NCI-H2029 treated with DMSO at 0.1 percent for 48 hours (cell line): ENCODE data around the gene TRIM38.
"Not testable (repeated sequence)": the region's sequence is repeated elsewhere in the genome, so short reads cannot be mapped to it uniquely, and the experiment has no call there.

ENCODE experiments used
- DNase-seq: peaks from one replicate; lab custom pipeline; 2025; lab: John Stamatoyannopoulos, UW

TRIM38 gene

GRCh38 chr6:25971187-25971821, 8.7 kb downstream of the TRIM38 start:
- DNase-seq = no peak

GRCh38 chr6:25972128-25972527, 9.5 kb downstream of the TRIM38 start:
- no peak for DNase-seq

- DNase-seq = no peak
Measured at GRCh38 chr6:25972902-25973301, 10.3 kb downstream of the TRIM38 start.

DNA sequence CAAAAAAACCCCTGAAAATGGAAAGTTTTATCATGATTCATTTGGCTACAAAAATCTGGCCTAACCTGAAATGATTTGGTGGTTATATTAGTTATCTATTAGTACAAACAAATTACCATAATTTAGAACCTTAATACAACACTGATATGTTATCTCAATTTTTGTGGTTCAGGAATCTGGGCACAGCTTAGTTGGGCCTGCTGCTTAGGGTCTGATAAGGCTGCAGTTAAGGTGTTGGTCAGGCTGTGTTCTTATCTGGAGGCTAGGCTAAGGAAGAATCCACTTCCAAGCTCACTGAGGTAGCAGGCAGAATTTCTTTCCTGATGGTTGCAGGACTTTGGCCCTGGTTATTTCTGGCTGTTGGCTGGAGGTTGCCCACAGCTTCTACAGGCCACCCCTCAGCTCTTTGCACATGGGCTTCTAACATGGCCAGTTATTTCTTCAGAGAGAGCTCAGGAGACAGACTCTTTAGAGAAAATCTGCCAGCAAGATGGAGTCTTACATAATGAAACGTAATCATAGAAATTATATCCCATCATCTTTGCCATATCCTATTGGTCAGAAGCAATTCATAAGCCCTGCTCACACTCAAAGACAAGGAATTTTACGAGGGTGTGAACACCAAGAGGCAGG, 11.4 kb downstream of the TRIM38 start:
- DNase-seq = no peak

GRCh38 chr6:25975923-25976560, 13.4 kb downstream of the TRIM38 start:
- DNase-seq = no peak

DNA sequence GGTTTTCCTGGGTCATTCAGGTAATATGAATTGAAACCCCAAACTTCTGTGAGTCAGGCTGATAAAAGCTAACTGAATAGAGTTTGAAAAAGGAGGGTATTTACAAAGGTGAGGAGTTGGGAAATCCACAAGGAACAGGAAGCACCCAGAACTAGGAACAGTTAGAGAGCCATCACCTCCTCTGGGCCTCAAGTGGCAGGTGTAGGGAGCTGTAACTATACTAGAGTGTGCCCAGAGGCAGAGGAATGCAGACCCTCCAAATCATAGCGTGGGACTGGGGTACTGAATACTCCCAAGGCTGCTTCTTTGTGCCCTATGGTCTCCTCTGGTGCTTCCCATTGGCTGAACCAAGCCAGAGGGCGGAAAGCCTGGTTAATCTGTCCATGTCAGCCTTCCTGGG, 18.3 kb downstream of the TRIM38 start:
- DNase-seq = no peak

GRCh38 chr6:25981568-25982263, 19.1 kb downstream of the TRIM38 start:
- DNase-seq = no peak

GRCh38 chr6:25984265-25984664, 21.7 kb downstream of the TRIM38 start:
- no peak for DNase-seq

- DNase-seq = no peak
Measured at GRCh38 chr6:25987845-25988244, 25.2 kb downstream of the TRIM38 start.

GRCh38 chr6:25990172-25990873, 27.7 kb downstream of the TRIM38 start:
- DNase-seq = no peak

DNA sequence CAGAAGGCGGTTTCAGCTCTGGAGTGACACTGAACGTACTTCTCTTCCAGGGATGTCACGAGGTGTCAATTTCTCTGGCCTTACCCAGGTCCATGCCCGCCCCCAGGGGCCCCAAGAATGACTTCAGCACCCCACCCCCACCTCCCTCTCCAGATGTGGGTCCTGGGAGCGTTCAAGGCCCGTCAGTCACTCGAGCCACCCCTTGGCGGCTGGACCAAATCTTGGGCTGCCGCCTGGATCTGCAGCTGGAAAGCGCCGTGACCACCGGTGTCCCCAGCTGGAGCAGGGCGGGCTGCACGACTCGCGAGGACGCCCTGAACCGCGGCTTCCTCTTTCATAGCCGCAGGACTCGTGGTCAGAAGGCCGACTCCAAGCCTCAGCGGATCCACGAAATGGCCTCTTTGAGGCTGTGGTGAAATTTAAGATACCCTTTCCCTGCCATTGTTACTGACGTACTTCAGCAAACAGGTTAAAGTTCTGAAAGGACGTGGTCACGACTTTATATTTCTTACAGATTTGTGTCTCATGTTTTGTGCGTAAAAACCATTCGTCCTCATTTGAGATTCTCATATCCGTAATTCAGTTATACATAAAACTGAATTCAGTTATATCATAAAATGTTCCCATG, 29.3 kb downstream of the TRIM38 start:
- DNase-seq = peak; percentile 64

GRCh38 chr6:25992413-25993340, 30.1 kb downstream of the TRIM38 start:
- DNase-seq = peak; percentile 67

GRCh38 chr6:25993341-25993684, 30.7 kb downstream of the TRIM38 start:
- DNase-seq = not testable (repeated sequence)

DNA sequence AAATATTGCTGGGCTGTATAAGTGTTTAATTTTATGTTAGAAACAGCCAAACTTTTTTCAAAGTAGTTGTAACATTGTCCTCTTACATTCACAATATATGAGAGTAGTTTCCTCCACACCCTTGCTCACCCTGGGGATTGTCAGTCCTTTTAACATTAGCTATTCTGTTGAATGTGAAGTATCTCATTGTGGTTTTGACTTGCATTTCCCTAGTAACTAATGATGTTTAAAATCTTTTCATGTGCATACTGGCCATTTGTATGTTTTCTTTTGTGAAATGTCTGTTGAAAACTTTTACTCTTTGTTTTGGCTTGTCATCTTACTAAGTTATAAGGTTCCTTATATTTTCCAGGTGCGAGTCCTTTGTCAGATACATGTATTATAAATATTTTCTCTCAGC, 32.9 kb downstream of the TRIM38 start:
- no peak for DNase-seq

DNA sequence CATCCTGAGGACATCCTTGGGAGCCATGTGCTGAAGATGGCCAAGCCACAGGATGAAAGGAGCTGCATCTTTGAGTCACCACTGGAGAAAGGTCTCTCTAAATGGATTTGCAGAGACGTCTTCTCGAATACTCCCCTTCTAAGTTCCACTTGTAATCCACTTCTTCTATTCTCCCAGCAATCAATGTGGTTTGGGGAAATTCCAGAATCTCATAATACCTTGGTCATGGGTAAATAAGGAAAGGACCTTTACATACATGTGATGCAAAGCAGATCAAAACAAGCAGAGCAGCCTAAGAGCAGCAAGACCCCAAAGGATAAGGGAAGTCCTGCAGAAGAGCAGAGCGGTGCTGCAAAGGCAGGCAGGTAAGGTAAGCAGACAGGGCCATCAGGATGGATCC, 35.3 kb downstream of the TRIM38 start:
- DNase-seq = no peak

DNA sequence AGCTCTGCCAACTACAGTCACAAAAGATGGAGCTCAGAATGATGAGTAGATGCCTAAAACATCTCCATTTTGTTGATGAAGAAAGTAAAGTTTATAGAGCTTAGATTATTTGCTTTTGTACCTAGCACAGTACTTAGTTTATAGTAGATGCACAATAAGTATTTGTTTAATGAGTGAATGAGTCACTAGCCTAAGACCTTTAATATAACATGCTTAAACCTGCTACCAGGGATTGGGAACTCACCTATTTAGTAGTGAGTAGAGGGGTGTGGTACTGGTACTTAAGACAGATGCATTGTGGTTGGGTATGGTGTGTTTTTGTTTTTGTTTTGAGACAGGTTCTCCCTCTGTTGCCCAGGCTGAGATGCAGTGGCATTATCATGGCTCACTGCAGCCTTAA, 35.8 kb downstream of the TRIM38 start:
- no peak for DNase-seq

DNA sequence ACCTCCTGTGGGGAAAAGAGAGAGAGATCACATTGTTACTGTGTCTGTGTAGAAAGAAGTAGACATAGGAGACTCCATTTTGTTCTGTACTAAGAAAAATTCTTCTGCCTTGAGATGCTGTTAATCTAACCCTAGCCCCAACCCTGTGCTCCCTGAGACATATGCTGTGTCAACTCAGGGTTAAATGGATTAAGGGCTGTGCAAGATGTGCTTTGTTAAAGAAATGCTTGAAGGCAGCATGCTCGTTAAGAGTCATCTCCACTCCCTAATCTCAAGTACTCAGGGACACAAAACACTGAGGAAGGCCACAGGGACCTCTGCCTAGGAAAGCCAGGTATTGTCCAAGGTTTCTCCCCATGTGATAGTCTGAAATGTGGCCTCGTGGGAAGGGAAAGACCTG, 36.6 kb downstream of the TRIM38 start:
- not testable (repeated sequence) for DNase-seq

- DNase-seq = no peak
Measured at GRCh38 chr6:26000366-26001144, 38.0 kb downstream of the TRIM38 start.

DNA sequence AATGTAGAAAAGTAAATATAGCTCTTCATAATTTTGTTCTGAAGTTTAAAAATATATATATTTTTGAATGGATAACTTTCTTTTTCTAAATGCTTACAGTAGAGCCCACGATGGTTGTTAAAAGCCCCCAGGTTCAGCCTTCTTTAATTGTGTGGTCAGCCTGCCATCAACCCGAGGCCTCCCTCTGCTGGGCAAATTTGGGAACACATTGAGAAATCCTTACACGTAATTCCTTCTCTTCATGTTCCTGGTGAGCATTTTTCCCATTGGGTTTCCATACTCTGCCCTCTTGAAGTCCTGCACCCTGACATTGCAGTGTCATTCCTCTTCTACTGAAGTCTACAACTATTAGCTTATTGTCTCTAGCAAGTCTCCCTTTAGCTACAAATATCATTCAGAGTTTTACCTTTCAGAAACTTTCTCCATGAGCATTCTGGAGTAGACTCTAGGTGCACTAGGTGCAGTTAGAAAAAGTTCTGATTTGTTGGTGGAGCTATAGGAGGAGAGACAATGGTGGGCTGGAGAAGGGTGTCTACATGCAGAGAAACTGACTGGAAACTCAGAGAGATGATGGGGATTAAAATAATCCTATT, 40.6 kb downstream of the TRIM38 start:
- peak; percentile 30 for DNase-seq
